ENCODE data around the gene GK2. TPM values are rescaled to one million over a fixed set of nuclear protein-coding genes. Genes with fewer than 3 reads are reported as not detected.

The GK2 gene
- total RNA-seq: not detected in 2 replicates

DNA sequence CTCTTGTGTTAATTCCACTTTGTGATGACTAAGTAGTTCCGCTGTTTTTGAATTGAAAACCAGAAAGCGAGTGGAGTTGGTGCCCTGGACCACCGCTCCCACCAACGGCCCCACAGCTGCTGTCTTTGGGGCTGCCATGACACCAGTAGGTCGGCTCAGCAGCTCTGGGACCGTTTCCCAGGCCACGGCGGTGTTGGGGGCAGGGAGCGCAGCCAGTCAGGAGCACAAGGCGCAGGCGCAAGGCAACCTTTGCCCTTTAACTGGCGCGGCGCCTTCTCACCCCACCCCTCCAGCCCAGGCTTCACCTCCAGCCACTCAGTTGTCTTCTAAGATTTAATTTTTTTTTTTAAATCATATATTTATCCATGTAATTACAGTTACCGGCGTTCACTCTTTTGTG is at the start of gene GK2:
Gene GK2 (minus strand): TSS at position 166 of the 400 bp plus-strand sequence. CDS start 28 bp downstream, at position 138.
- Mint-ChIP-seq H3K4me1 (ENCODE audit: low read depth) (no peaks in the 10 kb centered on the region), H3K27me3 (ENCODE audit: insufficient read depth) (no peaks in the 10 kb centered on the region), H3K9me3 (no peaks in the 10 kb centered on the region), H3K36me3 (ENCODE audit: low read depth) (no peaks in the 10 kb centered on the region), H3K27ac (no peak within 1 kb of the TSS), H3K4me3 (no peak within 1 kb of the TSS)
- no peak for DNase-seq (ENCODE audit: low spot score)
- intact Hi-C loops (cut with micrococcal nuclease): no loop called here

GRCh38 chr4:79455216-79455615 is 47.2 kb upstream of the GK2 start:
- DNase-seq (ENCODE audit: low spot score): no peak
- no peaks in the 10 kb centered on the region for H3K36me3 Mint-ChIP-seq (ENCODE audit: low read depth)
- no peak overlapping the region for H3K4me3 Mint-ChIP-seq
- no peaks in the 10 kb centered on the region for H3K27me3 Mint-ChIP-seq (ENCODE audit: insufficient read depth)
- H3K4me1 Mint-ChIP-seq (ENCODE audit: low read depth): no peaks in the 10 kb centered on the region
- no peaks in the 10 kb centered on the region for H3K9me3 Mint-ChIP-seq
- no peak overlapping the region for H3K27ac Mint-ChIP-seq
- intact Hi-C loops (cut with micrococcal nuclease): no loop called here

GRCh38 chr4:79454656-79455055 is 46.6 kb upstream of the GK2 start:
- Mint-ChIP-seq H3K4me1 (ENCODE audit: low read depth) (no peaks in the 10 kb centered on the region), H3K4me3 (no peak overlapping the region), H3K27me3 (ENCODE audit: insufficient read depth) (no peaks in the 10 kb centered on the region), H3K36me3 (ENCODE audit: low read depth) (no peaks in the 10 kb centered on the region), H3K9me3 (no peaks in the 10 kb centered on the region), H3K27ac (no peak overlapping the region)
- intact Hi-C loops (cut with micrococcal nuclease): no loop called here
- no peak for DNase-seq (ENCODE audit: low spot score)

GRCh38 chr4:79450053-79450452 is 42.0 kb upstream of the GK2 start:
- intact Hi-C loops (cut with micrococcal nuclease): no loop called here
- no peak for DNase-seq (ENCODE audit: low spot score)
- no peak overlapping the region for H3K4me3 Mint-ChIP-seq
- H3K27ac Mint-ChIP-seq: no peak overlapping the region
- H3K4me1 Mint-ChIP-seq (ENCODE audit: low read depth): no peaks in the 10 kb centered on the region
- no peaks in the 10 kb centered on the region for H3K36me3 Mint-ChIP-seq (ENCODE audit: low read depth)
- no peaks in the 10 kb centered on the region for H3K9me3 Mint-ChIP-seq
- no peaks in the 10 kb centered on the region for H3K27me3 Mint-ChIP-seq (ENCODE audit: insufficient read depth)

GRCh38 chr4:79446145-79446544 is 38.1 kb upstream of the GK2 start:
- H3K36me3 Mint-ChIP-seq (ENCODE audit: low read depth): no peaks in the 10 kb centered on the region
- no peaks in the 10 kb centered on the region for H3K4me1 Mint-ChIP-seq (ENCODE audit: low read depth)
- no peaks in the 10 kb centered on the region for H3K9me3 Mint-ChIP-seq
- intact Hi-C loops (cut with micrococcal nuclease): no loop called here
- no peak overlapping the region for H3K27ac Mint-ChIP-seq
- H3K4me3 Mint-ChIP-seq: no peak overlapping the region
- DNase-seq (ENCODE audit: low spot score): no peak
- no peaks in the 10 kb centered on the region for H3K27me3 Mint-ChIP-seq (ENCODE audit: insufficient read depth)

- no peaks in the 10 kb centered on the region for H3K27me3 Mint-ChIP-seq (ENCODE audit: insufficient read depth)
- intact Hi-C loops (cut with micrococcal nuclease): no loop called here
- H3K9me3 Mint-ChIP-seq: no peaks in the 10 kb centered on the region
Measured at GRCh38 chr4:79445371-79445781, 37.3 kb upstream of the GK2 start.

DNA sequence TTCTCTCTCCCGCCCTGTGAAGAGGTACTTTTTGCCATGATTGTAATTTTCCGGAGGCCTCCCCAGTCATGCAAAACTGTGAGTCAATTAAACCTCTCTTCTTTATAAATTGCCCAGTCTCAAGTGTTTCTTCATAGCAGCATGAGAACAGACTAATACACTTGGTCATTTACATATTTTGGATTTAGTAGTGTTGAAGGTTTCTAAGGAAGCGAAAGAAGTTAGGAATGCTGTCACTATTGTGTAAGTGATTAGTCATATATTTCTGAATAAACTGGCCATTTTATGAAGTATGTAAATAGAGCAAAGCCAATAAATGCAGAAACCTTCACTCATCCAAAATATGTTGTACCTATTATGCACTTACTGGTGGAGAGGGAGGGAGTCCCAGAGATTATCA is 34.4 kb upstream of the GK2 start:
- Mint-ChIP-seq H3K4me3 (no peak overlapping the region), H3K4me1 (ENCODE audit: low read depth) (no peaks in the 10 kb centered on the region), H3K9me3 (no peaks in the 10 kb centered on the region), H3K36me3 (ENCODE audit: low read depth) (no peaks in the 10 kb centered on the region), H3K27ac (no peak overlapping the region), H3K27me3 (ENCODE audit: insufficient read depth) (no peaks in the 10 kb centered on the region)
- intact Hi-C loops (cut with micrococcal nuclease): no loop called here
- no peak for DNase-seq (ENCODE audit: low spot score)

More at GRCh38 chr4:79445371-79445781, 37.3 kb upstream of the GK2 start:
- no peak overlapping the region for H3K27ac Mint-ChIP-seq
- no peaks in the 10 kb centered on the region for H3K4me1 Mint-ChIP-seq (ENCODE audit: low read depth)
- DNase-seq (ENCODE audit: low spot score): no peak
- no peak overlapping the region for H3K4me3 Mint-ChIP-seq
- H3K36me3 Mint-ChIP-seq (ENCODE audit: low read depth): no peaks in the 10 kb centered on the region

- H3K27me3 Mint-ChIP-seq (ENCODE audit: insufficient read depth): no peaks in the 10 kb centered on the region
- H3K4me1 Mint-ChIP-seq (ENCODE audit: low read depth): no peaks in the 10 kb centered on the region
- no peak overlapping the region for H3K4me3 Mint-ChIP-seq
- intact Hi-C loops (cut with micrococcal nuclease): no loop called here
- H3K9me3 Mint-ChIP-seq: no peaks in the 10 kb centered on the region
- no peaks in the 10 kb centered on the region for H3K36me3 Mint-ChIP-seq (ENCODE audit: low read depth)
- no peak overlapping the region for H3K27ac Mint-ChIP-seq
- DNase-seq (ENCODE audit: low spot score): no peak
Measured at GRCh38 chr4:79439489-79439888, 31.5 kb upstream of the GK2 start.

GRCh38 chr4:79431839-79432238 is 23.8 kb upstream of the GK2 start:
- Mint-ChIP-seq H3K9me3 (no peaks in the 10 kb centered on the region), H3K4me3 (no peak overlapping the region), H3K4me1 (ENCODE audit: low read depth) (no peaks in the 10 kb centered on the region), H3K27ac (no peak overlapping the region), H3K27me3 (ENCODE audit: insufficient read depth) (no peaks in the 10 kb centered on the region), H3K36me3 (ENCODE audit: low read depth) (no peaks in the 10 kb centered on the region)
- intact Hi-C loops (cut with micrococcal nuclease): no loop called here
- DNase-seq (ENCODE audit: low spot score): no peak

- Mint-ChIP-seq H3K9me3 (no peaks in the 10 kb centered on the region), H3K4me1 (ENCODE audit: low read depth) (no peaks in the 10 kb centered on the region), H3K36me3 (ENCODE audit: low read depth) (no peaks in the 10 kb centered on the region), H3K4me3 (no peak overlapping the region), H3K27ac (no peak overlapping the region), H3K27me3 (ENCODE audit: insufficient read depth) (no peaks in the 10 kb centered on the region)
- DNase-seq (ENCODE audit: low spot score): no peak
- intact Hi-C loops (cut with micrococcal nuclease): no loop called here
Measured at GRCh38 chr4:79429113-79429903, 21.3 kb upstream of the GK2 start.

GRCh38 chr4:79426989-79427388 is 19.0 kb upstream of the GK2 start:
- no peaks in the 10 kb centered on the region for H3K36me3 Mint-ChIP-seq (ENCODE audit: low read depth)
- no peak overlapping the region for H3K4me3 Mint-ChIP-seq
- H3K27me3 Mint-ChIP-seq (ENCODE audit: insufficient read depth): no peaks in the 10 kb centered on the region

GRCh38 chr4:79425586-79425985 is 17.6 kb upstream of the GK2 start:
- intact Hi-C loops (cut with micrococcal nuclease): no loop called here
- Mint-ChIP-seq H3K27me3 (ENCODE audit: insufficient read depth) (no peaks in the 10 kb centered on the region), H3K4me1 (ENCODE audit: low read depth) (no peaks in the 10 kb centered on the region), H3K9me3 (no peaks in the 10 kb centered on the region), H3K4me3 (no peak overlapping the region), H3K36me3 (ENCODE audit: low read depth) (no peaks in the 10 kb centered on the region), H3K27ac (no peak overlapping the region)
- DNase-seq (ENCODE audit: low spot score): no peak

More at GRCh38 chr4:79426989-79427388, 19.0 kb upstream of the GK2 start:
- no peak overlapping the region for H3K27ac Mint-ChIP-seq
- H3K9me3 Mint-ChIP-seq: no peaks in the 10 kb centered on the region
- no peak for DNase-seq (ENCODE audit: low spot score)
- intact Hi-C loops (cut with micrococcal nuclease): no loop called here
- no peaks in the 10 kb centered on the region for H3K4me1 Mint-ChIP-seq (ENCODE audit: low read depth)

DNA sequence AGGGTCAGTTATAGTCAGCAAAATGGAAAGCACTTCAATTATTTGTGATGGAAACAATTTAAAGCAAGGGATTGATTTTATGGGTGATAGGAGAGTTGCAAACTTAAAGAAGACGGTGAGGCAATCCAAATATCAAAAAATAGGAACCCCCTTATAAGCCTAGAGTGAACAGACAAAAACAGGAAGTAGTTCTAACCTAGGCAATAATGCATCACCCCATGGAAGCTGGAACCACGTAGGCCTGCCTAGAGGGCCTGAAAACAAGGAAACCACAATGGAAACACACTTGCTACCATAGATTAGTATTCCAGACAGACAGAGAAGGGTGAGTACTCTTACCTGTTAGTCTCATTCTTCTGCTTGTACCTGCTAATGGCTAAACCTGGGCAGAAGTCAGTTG is 13.5 kb upstream of the GK2 start:
- H3K27me3 Mint-ChIP-seq (ENCODE audit: insufficient read depth): no peaks in the 10 kb centered on the region
- intact Hi-C loops (cut with micrococcal nuclease): no loop called here
- H3K4me3 Mint-ChIP-seq: no peak overlapping the region
- no peak overlapping the region for H3K27ac Mint-ChIP-seq
- H3K9me3 Mint-ChIP-seq: no peaks in the 10 kb centered on the region
- no peak for DNase-seq (ENCODE audit: low spot score)
- no peaks in the 10 kb centered on the region for H3K36me3 Mint-ChIP-seq (ENCODE audit: low read depth)
- no peaks in the 10 kb centered on the region for H3K4me1 Mint-ChIP-seq (ENCODE audit: low read depth)

DNA sequence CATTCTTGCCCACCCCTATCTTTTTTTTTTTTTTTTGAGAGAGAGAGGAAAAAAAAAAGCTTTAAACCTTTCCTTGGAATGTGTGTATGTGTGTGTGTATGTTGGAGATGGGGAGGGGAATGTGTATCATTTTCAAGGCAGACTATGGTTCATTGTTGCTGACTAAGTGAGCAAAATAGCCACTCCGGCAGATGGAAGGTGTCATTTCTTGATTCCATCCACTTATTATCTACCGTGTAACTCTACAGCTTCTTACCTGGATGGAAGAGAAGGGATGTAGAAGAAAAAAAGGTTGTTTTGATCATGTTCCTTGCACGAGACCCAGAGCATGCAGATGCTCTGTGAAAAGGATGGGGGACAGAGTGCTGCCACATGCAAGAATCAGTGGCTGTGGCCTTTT is 5.9 kb upstream of the GK2 start:
- no peak overlapping the region for H3K4me3 Mint-ChIP-seq
- no peaks in the 10 kb centered on the region for H3K9me3 Mint-ChIP-seq
- DNase-seq (ENCODE audit: low spot score): no peak
- H3K27me3 Mint-ChIP-seq (ENCODE audit: insufficient read depth): no peaks in the 10 kb centered on the region
- intact Hi-C loops (cut with micrococcal nuclease): no loop called here
- H3K4me1 Mint-ChIP-seq (ENCODE audit: low read depth): no peaks in the 10 kb centered on the region
- H3K27ac Mint-ChIP-seq: no peak overlapping the region
- H3K36me3 Mint-ChIP-seq (ENCODE audit: low read depth): no peaks in the 10 kb centered on the region
